CD4-positive, CD25-positive, alpha-beta regulatory T cell (primary cell): ENCODE measurements around the gene PATL1. TPM values are rescaled to one million over a fixed set of nuclear protein-coding genes. Genes with fewer than 3 reads are reported as not detected.

Experiments used
- ATAC-seq, 2 donors: fragments of 150-1000 bp; cut with Tn5 transposase; one replicate each; pipeline ENCODE4 v1.10.0; 2021; ENCODE audit warnings: low read depth in 2 of 2, moderate number of reproducible peaks in 2 of 2, moderate library complexity in 1 of 2
- DNase-seq, 3 donors: peaks; one replicate each; pipeline versions ENCODE4 v3.0.0 to v3.0.0-alpha.2; 2012 to 2022; ENCODE audit warnings: mixed read lengths in 1 of 3
- H3K27ac ChIP-seq: one replicate; pipeline ENCODE4 v1.7.0; 2013; ENCODE audit warnings: mild to moderate bottlenecking, low read length; ENCODE audit not compliant: insufficient read depth, poor library complexity, severe bottlenecking
- H3K27me3 ChIP-seq: one replicate; pipeline ENCODE4 v1.7.0; 2013; ENCODE audit warnings: low read length; ENCODE audit not compliant: control insufficient read depth, insufficient read depth
- H3K36me3 ChIP-seq: one replicate; pipeline ENCODE4 v1.7.0; 2013; ENCODE audit warnings: mild to moderate bottlenecking, low read length, moderate library complexity; ENCODE audit not compliant: control insufficient read depth, insufficient read depth
- H3K4me1 ChIP-seq: 2 replicates; pipeline ENCODE4 v1.7.0; 2013; ENCODE audit warnings: mild to moderate bottlenecking, low read length; ENCODE audit not compliant: insufficient read depth, control insufficient read depth, poor library complexity, severe bottlenecking
- H3K4me3 ChIP-seq: one replicate; pipeline ENCODE4 v1.7.0; 2013; ENCODE audit warnings: low read depth, mild to moderate bottlenecking, low read length, moderate library complexity
- H3K9me3 ChIP-seq, 2 experiments: 1 replicate in 1 of 2; 2 replicates in 1 of 2; pipeline ENCODE4 v1.7.0; 2013; ENCODE audit warnings: low read length in 2 of 2, mild to moderate bottlenecking in 1 of 2, moderate library complexity in 1 of 2; ENCODE audit not compliant: control insufficient read depth in 2 of 2
- H3K27ac Mint-ChIP-seq, 3 donors: one replicate each; pipeline ENCODE4 v1.8.0; 2020 to 2022; ENCODE audit warnings: mild to moderate bottlenecking in 3 of 3, mixed read lengths in 3 of 3, moderate library complexity in 2 of 3
- H3K27me3 Mint-ChIP-seq: one replicate; pipeline ENCODE4 v1.8.0; 2022; ENCODE audit warnings: mild to moderate bottlenecking, mixed read lengths
- H3K36me3 Mint-ChIP-seq: one replicate; pipeline ENCODE4 v1.8.0; 2020; ENCODE audit warnings: mixed read lengths
- H3K4me1 Mint-ChIP-seq, 4 donors: one replicate each; pipeline ENCODE4 v1.8.0; 2020 to 2022; ENCODE audit warnings: mixed read lengths in 4 of 4, mild to moderate bottlenecking in 1 of 4
- H3K4me3 Mint-ChIP-seq, 4 donors: one replicate each; pipeline ENCODE4 v1.8.0; 2020 to 2022; ENCODE audit warnings: mild to moderate bottlenecking in 4 of 4, mixed read lengths in 4 of 4, moderate library complexity in 3 of 4
- H3K9me3 Mint-ChIP-seq, 7 donors: one replicate each; pipeline ENCODE4 v1.8.0; 2020 to 2022; ENCODE audit warnings: mixed read lengths in 7 of 7, mild to moderate bottlenecking in 3 of 7, moderate library complexity in 2 of 7
- polyA plus RNA-seq, 4 donors: library from polyadenylated mRNA; unstranded; fragments of 300-500 nt; fragmentation: Illumina TruSeq; gene quantifications; one replicate each; pipeline ENCODE4 v1.2.3, GENCODE V29; 2021
- total RNA-seq: library from RNA; stranded (reverse); gene quantifications from one replicate; pipeline ENCODE4 v1.2.3, GENCODE V29; 2022

Gene PATL1
- total and polyA plus RNA-seq, 5 donors from 2014 or later, result 4.6 to 63.3 (median 5.3) TPM

GRCh38 chr11:59611570-59612565 lies 57.0 kb downstream of the PATL1 start:
- peaks cover 29% of the 10 kb centered on the region for H3K36me3 Mint-ChIP-seq
- peak overlapping the region; percentile 0 for H3K4me3 ChIP-seq
- H3K27ac ChIP-seq, result no peak overlapping the region
- peak overlapping the region in 2 of 3 donors; percentile 28 to 54 for H3K27ac Mint-ChIP-seq
- no peaks in the 10 kb centered on the region for H3K27me3 Mint-ChIP-seq
- H3K4me1 Mint-ChIP-seq, result peaks cover 22 to 71% (median 41%) of the 10 kb centered on the region in 4 donors
- no peaks in the 10 kb centered on the region for H3K9me3 Mint-ChIP-seq
- H3K27me3 ChIP-seq, result no peaks in the 10 kb centered on the region
- DNase-seq (no peak), ATAC-seq (no peak)
- no peaks in the 10 kb centered on the region for H3K9me3 ChIP-seq
- peaks cover 39% of the 10 kb centered on the region for H3K4me1 ChIP-seq
- H3K36me3 ChIP-seq, result peaks cover 48% of the 10 kb centered on the region
- H3K4me3 Mint-ChIP-seq, result peak overlapping the region in 2 of 4 donors; percentile 19 to 79

- no peak for ATAC-seq
- no peaks in the 10 kb centered on the region for H3K9me3 Mint-ChIP-seq
- Histone ChIP-seq H3K9me3 (no peaks in the 10 kb centered on the region), H3K27me3 (no peaks in the 10 kb centered on the region), H3K27ac (no peak overlapping the region), H3K36me3 (peaks cover 64% of the 10 kb centered on the region), H3K4me1 (peaks cover 34% of the 10 kb centered on the region), H3K4me3 (no peak overlapping the region)
- peaks cover 39% of the 10 kb centered on the region for H3K36me3 Mint-ChIP-seq
- H3K4me3 Mint-ChIP-seq, result peak overlapping the region in 1 of 4 donors; percentile 66
- no peak overlapping the region for H3K27ac Mint-ChIP-seq
- no peak for DNase-seq
- no peaks in the 10 kb centered on the region for H3K27me3 Mint-ChIP-seq
- peaks cover 22 to 73% (median 50%) of the 10 kb centered on the region in 4 donors for H3K4me1 Mint-ChIP-seq
Observed at GRCh38 chr11:59610289-59610688, 58.5 kb downstream of the PATL1 start.

GRCh38 chr11:59607703-59608454 lies 61.0 kb downstream of the PATL1 start:
- Histone ChIP-seq H3K9me3 (no peaks in the 10 kb centered on the region), H3K4me1 (peaks cover 13% of the 10 kb centered on the region), H3K4me3 (no peak overlapping the region), H3K27ac (no peak overlapping the region), H3K27me3 (no peaks in the 10 kb centered on the region), H3K36me3 (peaks cover 82% of the 10 kb centered on the region)
- Mint-ChIP-seq H3K27ac (no peak overlapping the region), H3K36me3 (peaks cover 51% of the 10 kb centered on the region), H3K9me3 (no peaks in the 10 kb centered on the region), H3K4me3 (no peak overlapping the region), H3K4me1 (peaks cover 30 to 64% (median 35%) of the 10 kb centered on the region in 4 donors), H3K27me3 (no peaks in the 10 kb centered on the region)
- DNase-seq (no peak), ATAC-seq (no peak)

GRCh38 chr11:59602432-59602831 lies 66.4 kb downstream of the PATL1 start:
- H3K9me3 ChIP-seq, result no peaks in the 10 kb centered on the region
- Mint-ChIP-seq H3K4me3 (no peak overlapping the region), H3K36me3 (peaks cover 67% of the 10 kb centered on the region), H3K4me1 (peaks cover 14 to 28% (median 21%) of the 10 kb centered on the region in 4 donors), H3K27me3 (no peaks in the 10 kb centered on the region), H3K27ac (peak overlapping the region in 1 of 3 donors; percentile 64), H3K9me3 (no peaks in the 10 kb centered on the region)
- no peaks in the 10 kb centered on the region for H3K27me3 ChIP-seq
- H3K36me3 ChIP-seq, result peaks cover 96% of the 10 kb centered on the region
- H3K4me1 ChIP-seq, result no peaks in the 10 kb centered on the region
- H3K4me3 ChIP-seq, result no peak overlapping the region
- no peak overlapping the region for H3K27ac ChIP-seq
- ATAC-seq, result no peak
- DNase-seq, result no peak

GRCh38 chr11:59601788-59602187 lies 67.0 kb downstream of the PATL1 start:
- H3K9me3 Mint-ChIP-seq, result no peaks in the 10 kb centered on the region
- peaks cover 64% of the 10 kb centered on the region for H3K36me3 Mint-ChIP-seq
- H3K4me3 Mint-ChIP-seq, result no peak overlapping the region
- Histone ChIP-seq H3K27me3 (no peaks in the 10 kb centered on the region), H3K27ac (no peak overlapping the region), H3K4me3 (no peak overlapping the region), H3K9me3 (no peaks in the 10 kb centered on the region), H3K36me3 (peaks cover 93% of the 10 kb centered on the region), H3K4me1 (no peaks in the 10 kb centered on the region)
- no peaks in the 10 kb centered on the region for H3K27me3 Mint-ChIP-seq
- no peak for ATAC-seq
- no peak overlapping the region for H3K27ac Mint-ChIP-seq
- peaks cover 14 to 28% (median 19%) of the 10 kb centered on the region in 4 donors for H3K4me1 Mint-ChIP-seq
- DNase-seq, result no peak

- Mint-ChIP-seq H3K4me1 (peaks cover 6 to 23% (median 17%) of the 10 kb centered on the region in 4 donors), H3K27me3 (no peaks in the 10 kb centered on the region), H3K36me3 (peaks cover 64% of the 10 kb centered on the region), H3K9me3 (no peaks in the 10 kb centered on the region), H3K4me3 (no peak overlapping the region), H3K27ac (peak overlapping the region in 2 of 3 donors; percentile 6 to 72)
- ATAC-seq (no peak), DNase-seq (no peak)
- Histone ChIP-seq H3K4me1 (no peaks in the 10 kb centered on the region), H3K27me3 (no peaks in the 10 kb centered on the region), H3K36me3 (peaks cover 92% of the 10 kb centered on the region), H3K9me3 (no peaks in the 10 kb centered on the region), H3K4me3 (no peak overlapping the region), H3K27ac (no peak overlapping the region)
Observed at GRCh38 chr11:59600636-59601035, 68.2 kb downstream of the PATL1 start.

GRCh38 chr11:59600234-59600633 lies 68.6 kb downstream of the PATL1 start:
- Mint-ChIP-seq H3K27me3 (no peaks in the 10 kb centered on the region), H3K9me3 (no peaks in the 10 kb centered on the region), H3K4me1 (peaks cover 6 to 22% (median 17%) of the 10 kb centered on the region in 4 donors), H3K27ac (no peak overlapping the region), H3K36me3 (peaks cover 65% of the 10 kb centered on the region), H3K4me3 (no peak overlapping the region)
- no peaks in the 10 kb centered on the region for H3K27me3 ChIP-seq
- H3K36me3 ChIP-seq, result peaks cover 91% of the 10 kb centered on the region
- H3K4me3 ChIP-seq, result no peak overlapping the region
- H3K4me1 ChIP-seq, result no peaks in the 10 kb centered on the region
- no peaks in the 10 kb centered on the region for H3K9me3 ChIP-seq
- no peak overlapping the region for H3K27ac ChIP-seq
- DNase-seq (no peak), ATAC-seq (no peak)
